ENCODE measurements around the gene CHODL. TPM values are rescaled to one million over a fixed set of nuclear protein-coding genes. Genes with fewer than 3 reads are reported as not detected.

The CHODL gene
- total RNA-seq: 0.08 TPM in 1 of 2 replicates, not detected in the other

GRCh38 chr21:18244671-18245463, at the start of gene CHODL:
CHODL (plus strand) TSS chr21:18244833; CDS start chr21:18245224, 391 bp downstream.

Other genes starting within 250 kb of the CHODL start
- gene TMPRSS15, start 159.0 kb downstream of the CHODL start, total RNA-seq: not detected in 2 replicates

Measured in epithelial cell of alveolus of lung (primary cell).